ENCODE measurements around the gene NBEA.

NBEA gene

DNA sequence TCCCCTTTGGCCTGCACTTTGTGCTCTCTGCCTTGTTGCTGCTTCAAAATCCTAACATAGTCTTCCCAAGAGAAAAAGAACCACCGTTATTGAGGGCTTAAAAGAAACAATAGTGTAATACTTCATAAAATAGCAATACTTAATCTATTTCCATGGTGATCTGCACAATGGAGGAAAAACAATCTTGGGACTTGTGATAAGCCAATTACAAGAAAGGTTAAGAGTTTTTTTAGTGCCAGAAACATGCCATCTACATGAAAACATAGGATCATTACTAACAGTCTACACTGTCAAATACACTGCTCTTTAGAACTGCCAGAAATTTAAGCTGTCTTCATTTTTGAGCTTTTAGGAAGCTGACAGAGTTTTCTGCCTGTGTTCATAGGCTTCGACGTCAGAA, 588.5 kb downstream of the NBEA start:
- no peak for DNase-seq

DNA sequence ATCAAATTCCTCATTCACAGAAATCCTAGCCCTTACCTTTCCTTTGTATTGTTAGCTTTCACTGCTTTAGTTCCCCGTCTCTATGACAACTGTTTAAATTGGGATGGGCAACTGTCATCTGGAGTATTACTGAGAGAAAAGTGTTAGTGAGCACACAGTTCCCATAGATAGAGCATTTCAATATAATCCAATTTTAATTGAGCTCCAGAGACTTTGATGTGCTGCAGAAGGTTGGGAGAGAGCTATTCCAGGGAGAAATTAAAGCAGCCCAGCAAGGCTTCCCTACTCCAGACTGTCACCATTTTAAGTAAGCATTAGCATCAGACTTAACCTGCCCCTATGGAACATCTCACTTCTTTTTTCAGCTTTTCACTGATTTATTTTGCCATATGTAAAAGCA, 589.5 kb downstream of the NBEA start:
- no peak for DNase-seq

DNA sequence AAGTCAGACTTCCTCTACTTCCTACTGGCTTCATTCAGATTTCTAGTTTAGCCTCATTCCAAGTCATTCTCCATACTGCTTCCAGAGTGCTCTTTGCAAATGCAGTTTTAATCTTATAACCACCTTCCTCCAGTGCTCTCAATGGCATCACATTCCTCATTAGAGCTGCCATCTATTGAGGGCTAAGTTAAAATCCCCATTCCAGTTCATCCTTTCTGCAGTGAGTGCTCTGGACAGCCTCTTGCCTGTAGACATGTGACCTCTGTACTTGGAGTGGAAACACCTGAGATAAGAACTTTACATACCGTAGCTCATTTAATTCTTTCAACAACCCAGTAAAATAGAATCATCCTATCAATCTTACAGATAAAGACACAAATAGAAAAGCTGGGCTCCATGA, 592.3 kb downstream of the NBEA start:
- no peak for DNase-seq

DNA sequence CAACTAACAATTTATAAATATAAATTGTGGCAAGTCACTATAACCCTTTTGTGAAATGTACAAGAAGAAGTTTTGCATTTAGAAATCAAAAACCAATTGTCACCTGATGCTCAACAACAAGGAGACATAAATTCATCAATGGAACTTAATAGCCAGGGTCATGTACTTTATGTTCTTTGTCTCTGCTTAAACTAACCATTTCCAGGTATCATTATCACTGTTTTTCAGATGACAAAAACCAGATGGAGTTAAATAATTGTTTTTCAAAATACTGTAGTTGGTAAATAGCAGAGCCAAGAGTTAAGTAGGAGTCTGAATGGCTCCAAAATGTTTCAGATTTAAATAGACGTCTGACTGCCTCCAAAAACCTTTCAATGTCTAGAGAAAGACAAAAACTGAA, 606.7 kb downstream of the NBEA start:
- no peak for DNase-seq

DNA sequence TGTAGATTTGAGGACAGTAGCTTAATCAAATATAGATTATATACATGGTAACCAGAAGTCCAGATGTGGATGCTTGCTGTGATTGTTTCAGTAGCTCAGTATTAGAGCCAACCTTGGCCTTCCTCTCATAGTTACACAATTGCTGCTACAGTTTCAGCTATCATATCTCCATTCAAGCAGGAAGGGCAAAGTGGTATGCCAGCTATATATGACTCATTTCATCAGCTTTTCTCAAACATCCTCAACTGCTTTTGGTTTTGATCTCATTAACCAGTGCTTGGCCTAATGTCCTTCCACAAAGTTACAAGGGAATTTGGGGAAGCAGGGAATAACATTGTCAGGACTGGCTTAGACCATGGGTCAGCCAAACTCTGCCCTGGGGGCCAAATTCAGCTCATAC, 607.4 kb downstream of the NBEA start:
- no peak for DNase-seq

DNA sequence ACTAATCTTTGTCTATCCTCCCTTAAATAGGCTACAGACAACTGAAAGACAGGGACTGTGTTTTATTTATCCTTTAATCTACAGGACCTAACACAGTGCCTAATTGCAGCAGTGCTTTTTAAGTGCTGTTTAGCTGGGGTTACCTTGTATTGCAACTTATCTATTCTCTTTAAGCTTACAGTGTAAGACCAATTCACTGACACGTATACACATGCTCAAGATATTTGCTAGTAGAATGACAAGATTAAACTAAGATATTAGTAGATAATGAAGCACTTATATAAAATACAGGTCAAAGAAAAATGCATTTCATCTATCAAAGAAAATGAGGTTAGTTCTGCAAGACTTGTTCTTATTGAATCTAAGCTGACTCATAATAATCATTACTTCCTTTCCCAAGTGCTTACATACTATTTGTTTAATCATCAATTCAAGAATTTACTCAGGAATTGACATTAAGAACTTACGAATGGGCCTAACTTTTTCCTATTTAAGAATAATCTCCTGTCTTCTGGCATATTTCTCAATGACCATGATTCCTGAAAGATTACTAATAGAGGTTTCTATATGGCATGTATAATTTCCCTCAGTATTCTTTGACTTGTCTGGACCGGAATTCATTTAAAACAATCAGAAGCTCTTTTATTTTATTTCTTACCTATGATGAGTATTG, 610.2 kb downstream of the NBEA start:
- no peak for DNase-seq

DNA sequence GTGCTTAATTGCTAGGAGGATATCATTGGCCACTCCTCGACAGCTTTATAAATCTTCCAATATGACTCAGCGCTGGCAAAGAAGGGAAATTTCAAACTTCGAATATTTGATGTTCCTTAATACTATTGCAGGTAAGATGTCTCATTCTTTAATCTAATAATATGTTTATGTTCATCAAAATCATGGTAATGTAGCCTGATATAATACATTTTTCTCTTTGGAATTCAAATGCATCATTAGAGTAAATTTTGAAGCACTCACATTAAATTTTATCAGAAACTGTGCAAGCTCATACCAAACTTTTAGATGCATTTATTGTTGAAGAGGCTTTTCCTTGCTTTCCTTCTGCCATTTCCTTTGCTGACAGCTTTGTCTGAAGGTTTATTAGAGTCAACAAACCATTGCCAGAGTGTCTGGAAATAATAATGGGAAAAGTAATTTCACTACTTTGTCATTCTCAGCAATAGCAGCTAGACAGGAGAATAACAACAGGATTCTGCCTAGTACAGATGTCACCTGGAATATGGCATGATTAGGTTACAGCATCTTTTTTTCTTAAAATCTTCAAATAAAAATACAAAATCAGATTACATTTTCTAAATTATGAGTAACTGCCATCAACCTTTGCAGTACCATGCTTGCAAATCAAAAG, 613.0 kb downstream of the NBEA start:
- no peak for DNase-seq

DNA sequence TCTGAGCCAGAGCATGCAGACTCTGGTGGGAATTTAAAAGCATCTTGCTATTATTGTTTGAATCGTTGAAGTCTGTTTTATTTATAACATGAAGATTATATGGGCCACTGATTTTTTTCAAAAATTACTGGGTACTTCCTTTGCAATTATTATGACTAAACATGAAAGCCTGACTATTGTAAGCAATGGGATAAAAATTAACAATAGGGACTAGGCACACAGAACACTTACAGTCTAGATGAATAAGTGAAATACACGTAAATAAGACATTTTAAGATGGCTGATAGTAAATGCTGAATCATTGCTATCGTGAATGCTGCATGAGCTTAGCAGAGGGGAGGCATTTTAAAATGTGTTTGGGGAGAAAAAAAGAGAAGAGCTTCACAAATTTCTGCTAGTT, 615.4 kb downstream of the NBEA start:
- DNase-seq = no peak

DNA sequence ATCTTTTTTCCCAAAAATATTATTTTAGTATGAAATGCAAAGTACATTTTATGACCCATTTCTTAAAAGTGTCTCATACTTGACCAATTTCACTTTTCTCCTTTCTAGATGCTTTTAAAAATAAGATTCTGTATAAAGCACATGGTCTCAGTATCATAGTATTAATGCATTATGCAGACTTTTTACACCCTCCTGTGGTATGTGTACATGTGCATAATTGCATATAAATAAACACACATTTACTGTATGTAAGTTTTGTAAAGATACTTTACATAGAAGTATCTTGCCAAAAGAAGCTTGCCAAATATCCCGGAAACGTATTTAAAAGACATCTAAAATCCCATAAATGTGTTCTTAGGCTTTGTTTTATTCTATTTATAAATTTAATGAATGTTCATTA, 619.5 kb downstream of the NBEA start:
- DNase-seq = no peak

DNA sequence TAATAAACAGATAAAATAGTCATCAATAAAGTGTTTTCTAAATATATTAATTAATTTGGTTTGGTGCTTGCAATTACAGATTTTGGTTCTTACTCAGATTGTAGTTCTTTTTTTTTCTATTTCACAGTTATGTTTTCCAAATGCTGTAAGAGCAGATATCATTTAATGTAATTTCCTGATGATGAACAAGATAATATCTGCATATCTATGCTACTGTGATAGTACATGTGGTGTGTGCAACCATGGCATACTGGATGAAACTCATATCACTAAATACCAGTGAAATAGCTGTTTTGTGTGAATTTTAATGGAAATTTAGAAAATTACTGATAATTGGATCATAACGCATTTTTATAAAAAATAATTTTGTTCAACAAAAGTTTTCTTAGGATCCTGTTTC, 623.2 kb downstream of the NBEA start:
- DNase-seq = no peak

DNA sequence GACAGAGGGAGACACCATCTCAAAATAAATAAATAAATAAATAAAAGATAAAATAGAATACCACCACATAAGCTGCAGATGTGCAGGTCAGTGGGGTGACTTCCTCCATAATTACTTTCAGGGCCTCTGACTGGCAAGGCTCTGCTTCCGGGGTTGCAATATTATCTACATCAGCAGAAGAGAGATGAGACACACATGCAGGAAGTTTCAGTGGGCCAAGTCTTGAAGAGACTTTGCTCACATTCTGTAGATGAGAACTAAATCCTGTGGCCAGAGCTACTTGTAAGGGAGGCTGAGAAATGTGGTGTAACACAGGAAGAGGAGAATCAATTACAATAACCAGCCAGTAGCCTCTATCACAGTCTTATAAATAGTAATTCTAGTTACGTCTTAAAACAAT, 624.3 kb downstream of the NBEA start:
- no peak for DNase-seq

DNA sequence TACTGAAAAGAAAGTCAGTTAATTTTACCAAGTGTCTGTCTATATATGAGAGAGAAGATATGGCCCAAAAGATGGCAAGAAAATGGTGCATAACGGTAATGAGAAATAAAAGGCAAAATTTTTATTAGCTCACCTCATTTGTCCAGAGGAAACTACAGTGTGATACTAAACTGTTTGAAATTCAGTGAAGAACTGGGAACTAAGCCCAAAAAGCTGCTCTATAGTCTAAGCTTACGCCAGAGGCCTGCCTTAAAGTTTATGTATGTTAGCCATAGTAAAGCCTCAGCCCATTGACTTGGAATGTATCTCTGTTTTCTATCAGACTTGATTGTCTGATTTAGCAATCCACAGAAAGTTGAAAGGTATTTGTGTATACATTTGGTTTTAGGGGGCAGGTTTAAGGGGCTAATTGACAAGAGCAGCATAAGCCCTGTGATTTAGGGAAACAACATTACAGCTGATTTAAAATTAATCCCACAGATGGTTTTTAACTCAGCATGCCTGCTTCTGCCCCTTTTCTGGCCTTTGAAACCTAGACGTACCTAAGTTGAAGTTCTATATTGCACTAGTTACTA, 625.4 kb downstream of the NBEA start:
- DNase-seq = no peak

DNA sequence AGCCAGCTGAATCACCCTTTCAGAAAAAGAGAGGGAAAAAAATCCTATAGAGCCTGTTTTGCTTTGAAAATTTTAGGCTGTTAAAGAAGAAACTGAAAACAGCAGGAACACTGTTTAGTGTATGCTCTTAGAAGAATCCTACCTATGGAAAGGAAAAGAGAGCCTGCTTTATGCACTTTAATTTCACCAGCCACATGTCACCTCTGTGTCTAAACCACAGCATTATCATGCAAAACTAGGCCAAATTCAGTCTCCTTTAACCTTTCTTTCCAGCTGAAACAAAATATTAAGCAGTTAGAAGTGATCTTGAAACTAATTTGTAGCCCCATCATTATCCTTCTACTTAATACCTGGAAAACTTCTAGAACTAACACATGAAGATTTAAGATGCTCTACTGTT, 631.6 kb downstream of the NBEA start:
- DNase-seq = no peak

DNA sequence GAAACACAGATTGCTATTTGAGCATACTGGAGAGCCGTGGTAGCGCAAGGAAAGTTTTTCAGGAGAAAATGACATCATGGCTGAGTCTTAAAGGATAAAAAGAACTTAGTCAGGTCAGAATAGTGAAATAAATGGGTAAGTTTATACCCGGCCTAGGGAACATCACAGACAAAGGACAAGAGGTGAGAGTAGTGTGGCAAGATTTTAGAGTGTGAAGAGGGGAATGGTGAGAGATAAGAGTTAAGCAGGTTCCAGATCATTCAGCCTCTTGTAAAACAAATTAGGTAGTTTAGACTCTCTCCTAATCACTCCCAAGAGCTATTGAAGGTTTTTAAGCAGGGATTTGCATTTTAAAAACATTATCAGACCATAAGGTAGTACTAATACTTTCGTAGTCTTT, 650.4 kb downstream of the NBEA start:
- no peak for DNase-seq

DNA sequence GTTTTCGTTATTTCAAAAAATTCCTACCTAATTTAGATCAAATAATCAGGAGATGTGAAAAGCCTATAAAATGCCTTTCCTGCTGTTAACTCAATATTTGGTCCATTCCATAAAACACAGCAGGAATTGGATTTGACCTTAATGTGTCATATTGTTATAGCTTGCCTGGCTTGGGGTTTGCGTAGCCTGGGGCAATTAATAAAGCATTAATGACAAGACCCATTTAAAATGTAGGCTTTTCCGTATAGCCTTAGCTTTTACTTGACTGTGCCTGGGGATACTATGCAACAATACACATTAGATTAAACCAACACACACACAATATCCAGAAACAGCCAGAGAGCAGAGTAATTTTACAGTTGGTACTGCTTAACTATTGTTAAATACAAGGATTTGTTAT, 651.6 kb downstream of the NBEA start:
- no peak for DNase-seq

DNA sequence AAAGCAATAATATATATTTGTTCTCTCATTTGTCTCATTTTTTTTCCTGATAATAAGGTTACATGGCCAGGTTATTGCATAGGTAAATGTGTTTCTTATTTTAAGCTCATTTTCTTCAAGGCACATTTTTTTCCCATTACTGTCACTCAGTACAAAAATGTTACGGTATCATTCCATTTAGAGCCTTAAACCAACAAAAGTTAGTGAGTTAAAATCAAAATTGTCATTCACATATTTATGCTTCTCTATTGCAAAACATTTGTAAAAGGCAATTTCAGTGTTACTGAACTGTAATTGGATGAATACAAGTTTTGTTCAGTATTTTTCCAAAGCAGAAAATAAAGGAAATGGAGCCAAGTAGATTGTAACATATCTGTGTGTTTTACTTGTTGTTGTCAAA, 652.0 kb downstream of the NBEA start:
- no peak for DNase-seq

DNA sequence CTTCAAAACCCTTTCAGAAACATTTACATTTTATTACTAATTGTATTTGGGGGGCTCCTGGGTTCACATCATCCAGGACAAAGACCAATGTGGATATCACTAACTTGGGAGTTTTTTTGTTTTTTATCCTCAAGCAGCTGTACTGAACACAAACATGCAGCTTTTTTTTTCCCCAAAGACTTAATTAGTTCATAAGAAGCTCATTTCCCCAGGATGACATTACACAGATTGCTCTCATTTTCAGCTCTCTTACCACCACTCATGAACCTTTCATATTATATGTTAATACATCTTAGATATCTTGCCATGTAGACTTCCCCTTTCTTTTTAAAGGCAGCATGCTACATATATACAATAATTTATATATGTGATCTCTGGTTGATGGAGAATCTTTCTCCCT, 653.1 kb downstream of the NBEA start:
- DNase-seq = no peak

DNA sequence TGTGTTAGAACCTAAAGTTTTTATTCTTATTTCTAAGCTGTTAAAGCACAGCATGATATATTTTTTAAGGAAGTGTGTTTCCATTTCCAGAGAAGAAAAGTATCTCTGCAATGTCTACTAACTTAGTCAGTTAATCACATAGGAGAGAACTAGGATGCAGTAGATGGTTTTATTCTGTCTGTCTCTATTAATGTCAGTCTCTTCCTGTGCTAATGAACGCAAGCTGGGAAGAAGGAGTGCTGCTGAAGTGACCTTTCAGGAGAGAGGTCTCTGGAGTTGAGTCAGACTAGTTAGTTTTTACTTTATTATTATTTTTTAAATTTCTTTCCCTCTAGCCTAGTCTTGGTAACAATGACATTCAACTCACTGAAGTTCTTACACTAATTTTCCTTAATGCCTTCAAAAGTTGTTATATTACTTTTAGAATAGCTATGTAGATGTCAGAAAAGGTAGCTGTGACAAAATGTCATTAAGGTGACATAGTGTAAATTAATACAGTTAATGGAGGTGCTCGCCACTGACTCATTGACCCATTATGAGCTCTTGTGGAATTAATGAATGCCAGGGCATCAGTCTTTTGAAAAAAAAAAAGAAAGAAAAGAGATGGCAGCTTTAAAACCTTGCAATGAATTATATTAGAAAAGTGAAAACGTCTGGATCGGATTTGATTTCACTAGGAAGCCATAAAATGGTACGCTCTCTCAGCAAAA, 654.4 kb downstream of the NBEA start:
- no peak for DNase-seq

DNA sequence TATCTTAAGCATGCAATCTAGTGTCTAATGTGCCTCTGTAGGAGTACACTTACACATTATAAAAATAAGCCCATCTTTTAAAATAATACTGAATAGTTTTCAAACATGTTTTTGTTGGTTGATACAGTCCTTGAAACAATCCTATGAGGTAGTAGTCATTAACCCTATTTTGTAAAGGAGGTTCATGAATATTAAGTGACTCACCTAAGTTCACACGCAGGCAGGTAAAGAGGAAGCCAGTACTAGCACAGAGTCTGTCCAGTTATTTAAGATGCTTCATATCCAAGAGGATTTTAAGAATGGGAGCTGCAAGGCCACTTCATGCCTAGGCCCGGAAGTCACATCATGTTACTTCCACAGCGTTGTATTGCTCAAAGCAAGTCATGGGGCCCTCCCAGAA, 655.4 kb downstream of the NBEA start:
- DNase-seq = no peak

DNA sequence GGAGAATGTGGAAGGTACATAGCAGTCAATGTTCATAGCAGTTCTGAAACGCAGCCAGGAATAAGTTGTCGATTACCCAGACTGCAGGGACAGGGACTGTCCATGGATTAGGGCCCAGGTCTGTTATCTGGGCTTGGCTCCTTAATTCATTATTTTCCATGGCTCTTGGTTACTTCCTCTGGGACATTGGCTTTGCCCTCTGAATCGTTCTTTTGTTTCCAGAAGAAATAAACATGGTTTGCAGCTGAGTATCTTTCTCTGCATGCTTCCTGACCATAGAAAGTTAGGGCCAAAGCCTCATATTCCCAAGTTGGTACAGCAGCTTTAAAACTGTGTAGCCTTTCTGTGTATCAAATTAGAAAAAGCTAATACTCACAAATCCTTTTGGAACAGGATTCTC, 656.2 kb downstream of the NBEA start:
- no peak for DNase-seq

DNA sequence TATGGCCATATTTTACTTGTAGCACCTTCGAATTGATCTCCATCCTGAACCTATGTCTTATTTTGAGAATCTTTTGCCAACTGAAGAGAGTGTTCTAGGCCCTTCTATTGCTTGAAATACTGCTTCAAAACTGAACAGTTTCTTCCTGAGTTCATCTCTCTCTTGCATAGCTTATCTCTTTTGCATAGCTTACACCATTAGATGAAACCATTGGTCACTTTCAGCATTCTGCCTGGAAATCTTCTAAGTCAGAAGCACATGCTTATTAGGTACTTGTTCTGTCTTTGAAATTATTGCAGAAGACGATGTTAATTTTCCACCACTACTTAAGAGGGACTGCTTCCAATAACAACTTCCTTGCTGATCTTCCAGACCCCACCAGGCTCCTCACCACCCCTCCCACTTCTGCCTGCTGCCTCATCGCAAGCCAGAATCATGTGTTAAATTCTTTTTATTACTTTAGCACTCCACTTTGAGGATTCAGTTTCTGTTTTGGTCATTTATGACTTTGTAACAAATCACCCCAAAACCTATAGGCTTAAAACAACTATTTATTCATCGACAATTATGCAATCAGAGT, 656.8 kb downstream of the NBEA start:
- DNase-seq = no peak

DNA sequence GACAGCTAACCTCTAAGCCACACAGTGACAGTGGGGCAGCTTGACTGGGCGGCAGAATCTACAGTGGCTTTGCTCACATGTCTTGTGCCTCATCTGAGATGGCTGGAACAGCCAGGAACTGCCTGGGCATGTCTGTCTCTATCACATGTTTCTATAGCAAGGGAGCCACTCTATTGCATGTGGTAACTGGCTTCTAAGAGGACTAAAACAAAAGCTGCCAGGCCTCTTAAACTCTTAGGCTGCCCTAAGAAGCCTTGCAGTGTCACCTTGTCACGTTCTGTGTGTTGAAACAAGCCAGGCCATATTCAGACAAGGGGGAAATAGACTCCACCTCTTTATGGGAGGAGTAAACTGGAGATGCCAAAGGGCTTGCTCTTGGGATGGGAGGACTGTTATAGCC, 657.3 kb downstream of the NBEA start:
- no peak for DNase-seq

DNA sequence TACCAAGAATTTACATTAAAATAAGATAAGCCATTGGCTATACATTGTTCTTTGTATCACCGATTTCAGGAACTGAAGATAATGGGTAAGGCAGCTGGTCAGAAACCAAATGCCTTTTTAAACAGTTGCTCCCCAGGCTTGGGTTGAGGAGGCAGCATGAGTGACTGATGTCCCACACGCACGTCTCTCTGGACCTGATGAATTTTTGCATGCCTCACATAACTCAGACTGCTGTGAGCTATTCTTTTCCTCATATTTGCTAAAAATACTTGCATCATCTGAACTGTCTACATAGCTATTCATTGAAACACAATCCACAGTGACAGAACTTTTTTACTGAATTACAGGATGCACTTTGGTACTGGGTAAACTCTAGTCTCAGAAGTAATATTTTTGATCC, 658.1 kb downstream of the NBEA start:
- DNase-seq = no peak
